ENCODE results near the gene NABP2. TPM values are rescaled to one million over a fixed set of nuclear protein-coding genes. Genes with fewer than 3 reads are reported as not detected.
A peak's percentile ranks its signal among the peaks of the same experiment; 100 is the strongest.

NABP2 gene
- total and polyA plus RNA-seq, 10 donors: 13.4 to 24.6 (median 19.3) TPM

- Histone ChIP-seq H3K36me3 (peaks cover 0 to 41% (median 33%) of the 10 kb centered on the region in 6 donors), H3K4me3 (no peak overlapping the region), H3K4me1 (peaks cover 3 to 34% (median 9%) of the 10 kb centered on the region in 6 donors), H3K27me3 (replicated peaks in 1 of 7) (no peaks in the 10 kb centered on the region), H3K27ac (peak overlapping the region in 1 of 8 donors; percentile 45), H3K9me3 (no peaks in the 10 kb centered on the region)
- DNase-seq: no peak
- 79 to 89% (median 83%) methylated on average over 2 of the region's 2 CpGs for whole genome bisulfite sequencing, 5 donors
- TF ChIP-seq POLR2AphosphoS5 (IDR thresholded peaks at IDR 0.05) (no peak), CTCF (IDR thresholded peaks at IDR 0.05 in 8 of 11, conservative IDR thresholded peaks at IDR 0.05 in 3 of 11) (no peak), POLR2A (IDR thresholded peaks at IDR 0.05) (no peak)
- intact Hi-C loops (cut with DNase I; ENCODE audit: low total_unique reads): no loop called here
Observed at GRCh38 chr12:56202838-56203237, 21.3 kb upstream of the NABP2 start.

- H3K36me3 ChIP-seq: peaks cover 0 to 55% (median 45%) of the 10 kb centered on the region in 6 donors
Observed at GRCh38 chr12:56204275-56204674, 19.9 kb upstream of the NABP2 start.

GRCh38 chr12:56205445-56205844, 18.7 kb upstream of the NABP2 start:
- TF ChIP-seq POLR2AphosphoS5 (IDR thresholded peaks at IDR 0.05) (no peak), CTCF (IDR thresholded peaks at IDR 0.05 in 8 of 11, conservative IDR thresholded peaks at IDR 0.05 in 3 of 11) (no peak), POLR2A (IDR thresholded peaks at IDR 0.05) (no peak)
- H3K27ac ChIP-seq: peak overlapping the region in 4 of 8 donors; percentile 16 to 48 (median 24)
- no peaks in the 10 kb centered on the region for H3K27me3 ChIP-seq (replicated peaks in 1 of 7)
- DNase-seq: no peak
- intact Hi-C loops (cut with DNase I; ENCODE audit: low total_unique reads): no loop called here
- H3K4me1 ChIP-seq: peaks cover 3 to 36% (median 9%) of the 10 kb centered on the region in 6 donors
- no peak overlapping the region for H3K4me3 ChIP-seq
- peaks cover 0 to 67% (median 57%) of the 10 kb centered on the region in 6 donors for H3K36me3 ChIP-seq
- no peaks in the 10 kb centered on the region for H3K9me3 ChIP-seq

More at GRCh38 chr12:56204275-56204674, 19.9 kb upstream of the NABP2 start:
- no peak for DNase-seq
- H3K4me3 ChIP-seq: no peak overlapping the region
- TF ChIP-seq POLR2AphosphoS5 (IDR thresholded peaks at IDR 0.05) (no peak), POLR2A (IDR thresholded peaks at IDR 0.05) (no peak), CTCF (IDR thresholded peaks at IDR 0.05 in 8 of 11, conservative IDR thresholded peaks at IDR 0.05 in 3 of 11) (no peak)
- peaks cover 3 to 36% (median 9%) of the 10 kb centered on the region in 6 donors for H3K4me1 ChIP-seq
- intact Hi-C loops (cut with DNase I; ENCODE audit: low total_unique reads): no loop called here
- no peaks in the 10 kb centered on the region for H3K27me3 ChIP-seq (replicated peaks in 1 of 7)
- H3K27ac ChIP-seq: peak overlapping the region in 1 of 8 donors; percentile 48
- H3K9me3 ChIP-seq: no peaks in the 10 kb centered on the region

GRCh38 chr12:56206452-56207166, 17.5 kb upstream of the NABP2 start:
- peaks cover 0 to 79% (median 67%) of the 10 kb centered on the region in 6 donors for H3K36me3 ChIP-seq
- H3K27me3 ChIP-seq (replicated peaks in 1 of 7): no peaks in the 10 kb centered on the region
- intact Hi-C loops (cut with DNase I; ENCODE audit: low total_unique reads): no loop called here
- no peak overlapping the region for H3K4me3 ChIP-seq
- peak; percentile 78 for DNase-seq
- WGBS, 5 donors: 70 to 73% (median 72%) methylated on average over 13 to 14 of the region's 14 CpGs
- peak overlapping the region in 2 of 8 donors; percentile 17 to 48 for H3K27ac ChIP-seq
- TF ChIP-seq POLR2A (IDR thresholded peaks at IDR 0.05) (no peak), CTCF (IDR thresholded peaks at IDR 0.05 in 8 of 11, conservative IDR thresholded peaks at IDR 0.05 in 3 of 11) (peak in 10 of 11 experiments; percentile 43 to 63 (median 48)), POLR2AphosphoS5 (IDR thresholded peaks at IDR 0.05) (peak in 2 of 3 donors; percentile 10 to 26)
- peaks cover 3 to 36% (median 9%) of the 10 kb centered on the region in 6 donors for H3K4me1 ChIP-seq
- H3K9me3 ChIP-seq: no peaks in the 10 kb centered on the region
